Colonic mucosa (tissue), 4 donors: Measurements from ENCODE around the gene USP20. TPM values are rescaled to one million over a fixed set of nuclear protein-coding genes. Genes with fewer than 3 reads are reported as not detected.
"Not testable (repeated sequence)": the region's sequence is repeated elsewhere in the genome, so short reads cannot be mapped to it uniquely, and the experiment has no call there.

Experiments
- DNase-seq: peaks from one replicate; pipeline ENCODE4 v3.0.0-alpha.2; 2020
- H3K27ac ChIP-seq: fragments of 200-600 bp; one replicate; pipeline ENCODE4 v1.8.0; 2021
- H3K27me3 ChIP-seq: fragments of 200-600 bp; one replicate; pipeline ENCODE4 v1.8.0; 2021
- H3K36me3 ChIP-seq: fragments of 200-600 bp; one replicate; pipeline ENCODE4 v1.8.0; 2021
- H3K4me1 ChIP-seq: fragments of 200-600 bp; one replicate; pipeline ENCODE4 v1.8.0; 2021; ENCODE audit warnings: mild to moderate bottlenecking
- H3K4me3 ChIP-seq: fragments of 200-600 bp; one replicate; pipeline ENCODE4 v1.8.0; 2021
- H3K9ac ChIP-seq, 2 donors: one replicate each; pipeline ENCODE4 v1.7.0; 2013; ENCODE audit warnings: control low read depth in 2 of 2, low read depth in 2 of 2, low read length in 2 of 2
- H3K9me3 ChIP-seq: fragments of 200-600 bp; one replicate; pipeline ENCODE4 v1.8.0; 2021
- intact Hi-C: fragments of 100-400 bp; cut with DNase I; formaldehyde crosslinking; loops from one replicate; pipeline ENCODE4 v1.14.1; 2022
- total RNA-seq, 2 donors: library from RNA; stranded (reverse); fragmentation: NEBNext Ultra II Directional in 1 of 2; extraction: Animal tissue kit (Norgen Biotek cat#: 25700) in 1 of 2; gene quantifications; one replicate each; pipeline ENCODE4 v1.2.1, GENCODE V29; 2021
- TF ChIP-seq, protein P1 (sequence below): fragments of 200-600 bp; IDR thresholded peaks from one replicate; pipeline ENCODE4 v1.8.0; 2022; ENCODE audit warnings: antibody characterized with exemption, mild to moderate bottlenecking
- donor health status: healthy.
- donor health status: DM: no; HTN: no; CAD: no.
- donor health status: DM: no; HTN: no; CAD: no.

USP20 gene
- total RNA-seq, result 10 to 100 TPM; 14.7 to 20.0 TPM

- H3K9ac ChIP-seq, result peak within 1 kb of the TSS; percentile 82 to 98
- H3K27me3 ChIP-seq, result no peaks in the 10 kb centered on the region
- peak; percentile 98 for DNase-seq
- intact Hi-C loops, result no loop called here
- H3K9me3 ChIP-seq, result no peaks in the 10 kb centered on the region
- H3K27ac ChIP-seq, result peak within 1 kb of the TSS; percentile 85
- TF ChIP-seq, protein P1, sequence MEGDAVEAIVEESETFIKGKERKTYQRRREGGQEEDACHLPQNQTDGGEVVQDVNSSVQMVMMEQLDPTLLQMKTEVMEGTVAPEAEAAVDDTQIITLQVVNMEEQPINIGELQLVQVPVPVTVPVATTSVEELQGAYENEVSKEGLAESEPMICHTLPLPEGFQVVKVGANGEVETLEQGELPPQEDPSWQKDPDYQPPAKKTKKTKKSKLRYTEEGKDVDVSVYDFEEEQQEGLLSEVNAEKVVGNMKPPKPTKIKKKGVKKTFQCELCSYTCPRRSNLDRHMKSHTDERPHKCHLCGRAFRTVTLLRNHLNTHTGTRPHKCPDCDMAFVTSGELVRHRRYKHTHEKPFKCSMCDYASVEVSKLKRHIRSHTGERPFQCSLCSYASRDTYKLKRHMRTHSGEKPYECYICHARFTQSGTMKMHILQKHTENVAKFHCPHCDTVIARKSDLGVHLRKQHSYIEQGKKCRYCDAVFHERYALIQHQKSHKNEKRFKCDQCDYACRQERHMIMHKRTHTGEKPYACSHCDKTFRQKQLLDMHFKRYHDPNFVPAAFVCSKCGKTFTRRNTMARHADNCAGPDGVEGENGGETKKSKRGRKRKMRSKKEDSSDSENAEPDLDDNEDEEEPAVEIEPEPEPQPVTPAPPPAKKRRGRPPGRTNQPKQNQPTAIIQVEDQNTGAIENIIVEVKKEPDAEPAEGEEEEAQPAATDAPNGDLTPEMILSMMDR, result no peak
- peaks cover 17% of the 10 kb centered on the region for H3K36me3 ChIP-seq
- peak within 1 kb of the TSS; percentile 93 for H3K4me3 ChIP-seq
- H3K4me1 ChIP-seq, result peaks cover 14% of the 10 kb centered on the region
Measured at GRCh38 chr9:129835128-129835859, at the start of gene USP20, which contains the start of gene C9orf78. TSS of gene USP20 (plus strand) at chr9:129835458. CDS start at chr9:129852556, 17,098 bp downstream. TSS of gene C9orf78 (minus strand) at chr9:129835275. CDS start at chr9:129835221, 54 bp downstream.

DNA sequence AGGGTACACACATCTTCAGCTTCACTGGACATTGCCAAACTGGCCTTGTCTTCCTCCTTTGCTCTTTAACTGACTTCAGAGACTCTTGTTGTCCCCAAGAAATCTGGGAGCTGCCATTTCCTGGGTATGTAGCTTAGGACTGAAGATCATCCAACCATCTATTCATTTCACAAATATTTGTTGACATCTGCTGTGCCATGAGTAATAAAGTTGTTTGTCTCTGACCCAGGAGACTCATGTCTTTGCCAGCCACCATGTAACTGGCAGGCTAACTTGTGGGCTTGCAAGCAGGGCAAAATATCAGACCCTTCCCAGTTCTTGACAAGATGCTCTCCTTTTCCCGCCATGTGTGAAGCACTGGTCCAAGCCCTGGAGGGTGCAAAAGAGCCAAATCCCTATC lies 49.4 kb upstream of the USP20 start:
- no peak for DNase-seq
- no peak overlapping the region for H3K4me3 ChIP-seq
- H3K9me3 ChIP-seq, result no peaks in the 10 kb centered on the region
- TF ChIP-seq, protein P1, result no peak
- H3K27ac ChIP-seq, result no peak overlapping the region
- no peaks in the 10 kb centered on the region for H3K27me3 ChIP-seq
- H3K4me1 ChIP-seq, result no peaks in the 10 kb centered on the region
- intact Hi-C loops, result loop anchor here (5.0 kb wide), 2 partner anchors 649 to 779 kb away; no protein-coding TSS in a partner anchor
- H3K9ac ChIP-seq, result no peak overlapping the region
- H3K36me3 ChIP-seq, result no peaks in the 10 kb centered on the region

- Histone ChIP-seq H3K27ac (no peak overlapping the region), H3K9ac (no peak overlapping the region), H3K36me3 (no peaks in the 10 kb centered on the region), H3K4me1 (no peaks in the 10 kb centered on the region), H3K4me3 (no peak overlapping the region), H3K9me3 (no peaks in the 10 kb centered on the region), H3K27me3 (no peaks in the 10 kb centered on the region)
- TF ChIP-seq, protein P1, result no peak
- DNase-seq, result no peak
- intact Hi-C loops, result loop anchor here (5.0 kb wide), 2 partner anchors 649 to 779 kb away; no protein-coding TSS in a partner anchor
Measured at GRCh38 chr9:129786481-129786880, 48.8 kb upstream of the USP20 start.

- Histone ChIP-seq H3K9ac (no peak overlapping the region), H3K9me3 (no peaks in the 10 kb centered on the region), H3K4me1 (no peaks in the 10 kb centered on the region), H3K4me3 (no peak overlapping the region), H3K27ac (no peak overlapping the region), H3K36me3 (no peaks in the 10 kb centered on the region), H3K27me3 (no peaks in the 10 kb centered on the region)
- intact Hi-C loops, result no loop called here
- TF ChIP-seq, protein P1, result no peak
- no peak for DNase-seq
Measured at GRCh38 chr9:129794549-129794948, 40.7 kb upstream of the USP20 start.

GRCh38 chr9:129796029-129796428 lies 39.2 kb upstream of the USP20 start:
- H3K36me3 ChIP-seq, H3K27me3 ChIP-seq, H3K4me3 ChIP-seq, H3K9ac ChIP-seq, H3K4me1 ChIP-seq, intact Hi-C loops, H3K9me3 ChIP-seq, DNase-seq, H3K27ac ChIP-seq: not testable (repeated sequence)

GRCh38 chr9:129798973-129799372 lies 36.3 kb upstream of the USP20 start:
- Histone ChIP-seq H3K27ac (no peak overlapping the region), H3K9ac (no peak overlapping the region), H3K27me3 (no peaks in the 10 kb centered on the region), H3K4me1 (peaks cover 1% of the 10 kb centered on the region), H3K4me3 (no peak overlapping the region), H3K36me3 (no peaks in the 10 kb centered on the region), H3K9me3 (no peaks in the 10 kb centered on the region)
- TF ChIP-seq, protein P1, result no peak
- no peak for DNase-seq
- intact Hi-C loops, result no loop called here
